ENCODE measurements around the gene ACTG2.

The ACTG2 gene

DNA sequence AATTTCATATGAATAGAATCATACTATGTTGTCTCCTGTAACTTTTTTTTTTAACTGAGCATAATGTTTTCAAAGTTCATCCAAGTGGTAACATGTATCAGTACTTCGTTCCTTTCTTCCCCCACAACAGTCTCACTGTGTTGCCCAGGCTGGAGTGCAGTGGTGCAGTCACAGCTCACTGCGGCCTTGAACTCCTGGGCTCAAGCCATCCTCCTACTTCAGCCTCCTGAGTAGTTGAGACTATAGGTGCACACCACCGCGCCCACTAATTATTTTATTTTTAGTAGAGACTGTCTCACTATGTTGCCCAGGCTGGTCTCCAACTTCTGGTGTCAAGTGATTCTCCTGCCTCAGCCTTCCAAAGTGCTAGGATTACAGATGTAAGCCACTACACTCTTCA lies 68.5 kb downstream of the ACTG2 start:
- no peak overlapping the region for H3K4me3 ChIP-seq (ENCODE audit: low read depth, low read length)
- TF ChIP-seq, protein P1, sequence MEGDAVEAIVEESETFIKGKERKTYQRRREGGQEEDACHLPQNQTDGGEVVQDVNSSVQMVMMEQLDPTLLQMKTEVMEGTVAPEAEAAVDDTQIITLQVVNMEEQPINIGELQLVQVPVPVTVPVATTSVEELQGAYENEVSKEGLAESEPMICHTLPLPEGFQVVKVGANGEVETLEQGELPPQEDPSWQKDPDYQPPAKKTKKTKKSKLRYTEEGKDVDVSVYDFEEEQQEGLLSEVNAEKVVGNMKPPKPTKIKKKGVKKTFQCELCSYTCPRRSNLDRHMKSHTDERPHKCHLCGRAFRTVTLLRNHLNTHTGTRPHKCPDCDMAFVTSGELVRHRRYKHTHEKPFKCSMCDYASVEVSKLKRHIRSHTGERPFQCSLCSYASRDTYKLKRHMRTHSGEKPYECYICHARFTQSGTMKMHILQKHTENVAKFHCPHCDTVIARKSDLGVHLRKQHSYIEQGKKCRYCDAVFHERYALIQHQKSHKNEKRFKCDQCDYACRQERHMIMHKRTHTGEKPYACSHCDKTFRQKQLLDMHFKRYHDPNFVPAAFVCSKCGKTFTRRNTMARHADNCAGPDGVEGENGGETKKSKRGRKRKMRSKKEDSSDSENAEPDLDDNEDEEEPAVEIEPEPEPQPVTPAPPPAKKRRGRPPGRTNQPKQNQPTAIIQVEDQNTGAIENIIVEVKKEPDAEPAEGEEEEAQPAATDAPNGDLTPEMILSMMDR (IDR thresholded peaks at IDR 0.05; ENCODE audit: control insufficient read depth, extremely low read depth, insufficient read depth): no peak
- no peak for DNase-seq (ENCODE audit: low read depth)

- TF ChIP-seq, protein P1 (IDR thresholded peaks at IDR 0.05; ENCODE audit: control insufficient read depth, extremely low read depth, insufficient read depth): no peak
- H3K4me3 ChIP-seq (ENCODE audit: low read depth, low read length): no peak overlapping the region
- DNase-seq (ENCODE audit: low read depth): no peak
These were observed 69.2 kb downstream of the ACTG2 start for GRCh38 chr2:73961823-73962615.

- no peak for DNase-seq (ENCODE audit: low read depth)
- TF ChIP-seq, protein P1 (IDR thresholded peaks at IDR 0.05; ENCODE audit: control insufficient read depth, extremely low read depth, insufficient read depth): no peak
- no peak overlapping the region for H3K4me3 ChIP-seq (ENCODE audit: low read depth, low read length)
These were observed 70.0 kb downstream of the ACTG2 start for GRCh38 chr2:73962798-73963197.

GRCh38 chr2:73963385-73964120 lies 70.7 kb downstream of the ACTG2 start:
- TF ChIP-seq, protein P1 (IDR thresholded peaks at IDR 0.05; ENCODE audit: control insufficient read depth, extremely low read depth, insufficient read depth): no peak
- no peak overlapping the region for H3K4me3 ChIP-seq (ENCODE audit: low read depth, low read length)
- no peak for DNase-seq (ENCODE audit: low read depth)

DNA sequence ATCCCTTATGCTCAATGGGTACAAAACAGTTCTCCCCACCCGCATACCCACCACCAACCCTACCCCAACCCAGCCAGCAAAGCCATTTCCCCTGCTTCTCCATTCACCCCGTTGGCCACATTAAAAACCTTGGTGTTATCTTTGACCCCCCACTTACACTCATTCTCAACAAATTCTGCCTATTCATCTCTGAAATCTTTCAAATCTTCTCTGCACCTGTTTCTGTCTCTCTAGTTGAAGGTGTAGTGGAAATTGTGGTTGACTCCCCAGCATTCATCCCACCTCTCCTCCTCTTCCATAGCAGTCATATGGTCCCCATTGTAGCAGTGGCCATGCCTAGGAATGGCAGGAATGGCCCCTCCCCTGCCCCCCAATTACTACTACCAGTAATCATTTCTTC lies 71.4 kb downstream of the ACTG2 start:
- TF ChIP-seq, protein P1 (IDR thresholded peaks at IDR 0.05; ENCODE audit: control insufficient read depth, extremely low read depth, insufficient read depth): no peak
- no peak for DNase-seq (ENCODE audit: low read depth)
- no peak overlapping the region for H3K4me3 ChIP-seq (ENCODE audit: low read depth, low read length)

- no peak for DNase-seq (ENCODE audit: low read depth)
- TF ChIP-seq, protein P1 (IDR thresholded peaks at IDR 0.05; ENCODE audit: control insufficient read depth, extremely low read depth, insufficient read depth): no peak
- H3K4me3 ChIP-seq (ENCODE audit: low read depth, low read length): no peak overlapping the region
These were observed 72.2 kb downstream of the ACTG2 start for GRCh38 chr2:73965053-73965452.
